ENCODE results near the gene MFSD6L. TPM values are rescaled to one million over a fixed set of nuclear protein-coding genes. Genes with fewer than 3 reads are reported as not detected.

The MFSD6L gene
- total and polyA plus RNA-seq, 2 of the 13 experiments (the other 11 are each of a cell fraction or from before 2014, with no cell fraction given): not detected

GRCh38 chr17:8791910-8792270 is 7.3 kb downstream of the MFSD6L start:
- TF ChIP-seq HBP1 (CRISPR knock-in tag; IDR thresholded peaks at IDR 0.05; ENCODE audit: low read depth) (no peak), ZNF446 (CRISPR knock-in tag; IDR thresholded peaks at IDR 0.05) (no peak), SOX13 (IDR thresholded peaks at IDR 0.05) (no peak), SOX13 (CRISPR knock-in tag; conservative IDR thresholded peaks at IDR 0.05 in 1 of 2, IDR thresholded peaks at IDR 0.05 in 1 of 2) (no peak), ZNF10 (CRISPR knock-in tag; IDR thresholded peaks at IDR 0.05; ENCODE audit: borderline replicate concordance, low read depth) (no peak), GATAD1 (CRISPR knock-in tag; IDR thresholded peaks at IDR 0.05) (no peak), ZNF543 (CRISPR knock-in tag; IDR thresholded peaks at IDR 0.05) (no peak), ARID4A (CRISPR knock-in tag; IDR thresholded peaks at IDR 0.05; ENCODE audit: borderline replicate concordance) (no peak), TAF15 (IDR thresholded peaks at IDR 0.05; ENCODE audit: low read depth, low read length, poor library complexity, severe bottlenecking) (no peak), ZNF136 (CRISPR knock-in tag; IDR thresholded peaks at IDR 0.05; ENCODE audit: low read depth) (no peak), ZNF784 (CRISPR knock-in tag; IDR thresholded peaks at IDR 0.05; ENCODE audit: borderline replicate concordance) (no peak), ZNF713 (CRISPR knock-in tag; IDR thresholded peaks at IDR 0.05) (no peak), MAF1 (CRISPR knock-in tag; IDR thresholded peaks at IDR 0.05; ENCODE audit: borderline replicate concordance) (no peak), HOXD1 (CRISPR knock-in tag; IDR thresholded peaks at IDR 0.05) (no peak), SATB2 (CRISPR knock-in tag; IDR thresholded peaks at IDR 0.05) (no peak), ELK4 (CRISPR knock-in tag; IDR thresholded peaks at IDR 0.05; ENCODE audit: borderline replicate concordance) (no peak), KLF16 (CRISPR knock-in tag; IDR thresholded peaks at IDR 0.05) (no peak)
- H3K9ac ChIP-seq (ENCODE audit: insufficient read depth, low read depth, low read length): no peak overlapping the region
- CTCF ChIA-PET (ENCODE audit: low intra/inter-chr PET ratio, low total read pairs): no interaction called here
- no peaks in the 10 kb centered on the region for H3K36me3 ChIP-seq (replicated peaks in 1 of 2; ENCODE audit: control insufficient read depth in 1 of 2, insufficient read depth in 2 of 2, low read length in 2 of 2)
- intact Hi-C loops (cut with micrococcal nuclease; ENCODE audit: unreplicated experiment) (no loop called here), in situ Hi-C loops (cut with HindIII; ENCODE audit: extremely low pct_ligation_motif_present, low pct_unique_long_range_greater_than_20kb) (no loop called here)
- H3K4me2 ChIP-seq (ENCODE audit: low read depth, low read length): no peak overlapping the region
- H4K20me1 ChIP-seq (ENCODE audit: insufficient read depth, low read length): no peaks in the 10 kb centered on the region
- 100% methylated on average over 1 of the region's 2 CpGs for WGBS (ENCODE audit: low lambda C conversion rate)
- no peak for FAIRE-seq
- POLR2A ChIA-PET: no interaction called here
- H3K4me1 ChIP-seq (ENCODE audit: insufficient read depth, low read length): peaks cover 18% of the 10 kb centered on the region
- BruUV-seq (replicated peaks): no TSS peak
- no peaks in the 10 kb centered on the region for H3K79me2 ChIP-seq (ENCODE audit: insufficient read depth, low read length)
- no peak for DNase-seq (ENCODE audit: low spot score)
- peaks cover 3 to 66% of the 10 kb centered on the region in 2 experiments for H3K27me3 ChIP-seq (ENCODE audit: control insufficient read depth in 1 of 2, insufficient read depth in 2 of 2, low read length in 2 of 2)
- no peak overlapping the region for H3K27ac ChIP-seq (ENCODE audit: extremely low read length, insufficient read depth, low read length)
- ATAC-seq: no peak
- no peak overlapping the region for H3K4me3 ChIP-seq (replicated peaks in 1 of 3; ENCODE audit: insufficient read depth in 1 of 3, low read depth in 2 of 3, low read length in 3 of 3)
- no peaks in the 10 kb centered on the region for H3K9me3 ChIP-seq (ENCODE audit: low read length)
- H2AFZ ChIP-seq (ENCODE audit: low read length): no peak overlapping the region
